GM19372 (cell line): ENCODE results near the gene TRAPPC6A.

Experiments used
- ATAC-seq: cut with Tn5 transposase; IDR thresholded peaks from one replicate; pipeline ENCODE4 v1.9.1; 2021; ENCODE audit warnings: mild to moderate bottlenecking, low read depth, moderate library complexity; ENCODE audit not compliant: unreplicated experiment

Gene TRAPPC6A, protein sequence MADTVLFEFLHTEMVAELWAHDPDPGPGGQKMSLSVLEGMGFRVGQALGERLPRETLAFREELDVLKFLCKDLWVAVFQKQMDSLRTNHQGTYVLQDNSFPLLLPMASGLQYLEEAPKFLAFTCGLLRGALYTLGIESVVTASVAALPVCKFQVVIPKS

DNA sequence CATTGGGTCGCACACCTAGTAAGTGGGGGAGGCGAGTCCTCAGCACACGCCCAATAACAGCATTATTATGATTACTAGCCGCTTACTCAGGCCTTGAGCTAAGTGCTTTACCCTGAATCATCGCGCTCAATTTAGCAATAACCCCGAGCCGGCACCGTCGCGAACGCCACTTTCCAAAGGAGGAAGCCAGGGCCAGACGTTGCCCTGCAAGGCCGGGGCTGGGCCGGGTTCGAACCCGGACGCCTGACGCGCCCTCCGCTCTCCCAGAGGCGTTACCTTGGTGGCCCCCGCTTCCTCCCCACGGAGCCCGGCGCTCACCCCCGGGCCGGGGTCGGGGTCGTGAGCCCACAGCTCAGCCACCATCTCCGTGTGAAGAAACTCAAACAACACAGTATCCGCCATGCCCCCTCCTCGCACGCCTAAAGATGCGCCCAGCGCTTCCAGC is at the start of gene TRAPPC6A:
TRAPPC6A (minus strand) TSS at position 421 of the 445 bp plus-strand sequence; CDS start at position 402, 19 bp downstream.
- no peak for ATAC-seq

DNA sequence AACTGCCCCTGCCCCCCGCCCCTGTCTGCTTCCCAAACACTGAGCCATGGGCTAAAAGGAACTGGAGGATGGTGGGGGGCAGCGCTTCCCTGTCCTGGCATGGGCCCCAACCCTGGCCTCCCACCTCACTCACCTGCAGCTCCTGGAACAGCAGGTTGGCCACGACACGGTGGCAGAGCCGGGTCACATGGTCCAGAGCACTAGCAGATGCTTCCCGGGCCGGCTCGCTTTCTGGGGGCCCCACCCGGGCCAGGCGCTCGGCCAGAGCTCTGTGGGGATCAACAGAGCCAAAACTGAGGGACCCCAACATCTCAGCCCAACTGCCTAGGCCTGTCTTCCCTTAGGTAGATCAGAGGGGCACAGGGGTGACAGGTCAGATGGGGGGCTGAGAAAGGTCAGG is 46.6 kb upstream of the TRAPPC6A start:
- ATAC-seq: no peak

DNA sequence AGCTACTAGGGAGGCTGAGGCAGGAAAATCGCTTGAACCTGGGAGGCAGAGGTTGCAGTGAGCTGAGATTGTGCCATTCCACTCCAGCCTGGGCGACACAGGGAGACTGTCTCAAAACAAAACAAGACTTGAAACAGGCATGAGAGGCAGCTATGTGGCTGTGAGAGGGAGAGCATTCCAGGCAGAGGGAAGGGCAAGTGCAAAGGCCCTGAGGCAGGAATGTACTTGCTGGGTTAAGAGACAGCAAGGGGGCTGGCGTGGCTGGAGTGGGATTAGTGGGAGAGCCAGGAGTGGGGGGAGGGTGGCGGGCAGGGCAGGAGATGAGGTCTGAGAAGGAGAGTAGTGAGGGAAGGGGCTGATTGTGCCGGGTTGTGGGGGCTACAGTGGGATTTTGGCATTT is 45.8 kb upstream of the TRAPPC6A start:
- ATAC-seq: no peak

DNA sequence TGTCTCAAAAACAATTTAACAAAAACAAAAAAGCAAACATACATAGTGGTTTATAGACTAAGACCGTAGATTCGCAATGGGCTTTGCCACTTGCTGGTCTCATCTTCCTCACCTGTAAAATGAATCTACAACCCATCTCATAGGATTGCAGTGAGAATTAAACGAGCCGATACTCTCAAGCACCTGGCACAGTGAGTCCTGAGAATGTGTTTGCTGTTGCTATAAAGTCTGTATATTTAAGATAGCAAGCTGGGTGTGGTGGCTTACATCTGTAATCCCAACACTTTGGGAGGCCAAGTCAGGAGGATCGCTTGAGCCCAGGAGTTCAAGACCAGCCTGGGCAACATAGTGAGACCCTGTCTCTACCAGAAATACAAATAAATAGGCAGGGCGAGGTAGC is 44.7 kb upstream of the TRAPPC6A start:
- no peak for ATAC-seq

DNA sequence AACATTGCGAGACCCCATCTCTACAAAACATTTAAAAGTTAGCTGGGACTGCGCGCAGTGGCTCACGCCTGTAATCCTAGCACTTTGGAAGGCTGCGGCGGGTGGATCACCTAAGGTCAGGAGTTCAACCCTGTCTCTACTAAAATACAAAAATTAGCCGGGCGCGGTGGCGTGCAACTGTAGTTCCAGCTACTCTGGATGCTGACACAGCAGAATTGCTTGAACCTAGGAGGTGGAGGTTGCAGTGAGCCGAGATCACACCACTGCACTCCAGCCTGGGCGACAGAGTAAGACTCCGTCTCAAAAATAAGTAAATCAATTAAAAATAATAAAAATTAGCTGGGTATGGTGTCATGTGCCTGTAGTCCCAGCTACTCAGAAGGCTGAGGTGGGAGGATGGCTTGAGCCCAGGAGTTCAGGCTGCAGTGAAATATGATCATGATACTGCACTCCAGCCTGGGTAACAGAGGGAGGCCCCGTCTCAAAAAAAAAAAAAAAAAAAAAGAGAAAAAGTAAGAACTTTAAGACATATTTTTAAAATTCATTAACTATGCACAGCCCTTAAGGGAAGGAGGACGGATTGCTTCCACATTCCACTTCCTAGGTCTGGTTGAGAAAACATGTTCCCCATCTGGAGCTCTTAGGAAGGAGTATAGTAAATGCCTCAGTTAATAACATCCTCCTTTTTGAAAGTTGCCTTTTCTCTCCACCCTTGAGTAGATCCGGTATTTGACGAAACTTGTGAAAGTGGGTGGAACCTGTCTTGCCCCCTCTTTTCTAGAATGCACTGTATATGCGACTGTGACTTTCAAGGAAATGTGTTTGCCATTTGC is 41.1 kb upstream of the TRAPPC6A start:
- ATAC-seq: no peak

DNA sequence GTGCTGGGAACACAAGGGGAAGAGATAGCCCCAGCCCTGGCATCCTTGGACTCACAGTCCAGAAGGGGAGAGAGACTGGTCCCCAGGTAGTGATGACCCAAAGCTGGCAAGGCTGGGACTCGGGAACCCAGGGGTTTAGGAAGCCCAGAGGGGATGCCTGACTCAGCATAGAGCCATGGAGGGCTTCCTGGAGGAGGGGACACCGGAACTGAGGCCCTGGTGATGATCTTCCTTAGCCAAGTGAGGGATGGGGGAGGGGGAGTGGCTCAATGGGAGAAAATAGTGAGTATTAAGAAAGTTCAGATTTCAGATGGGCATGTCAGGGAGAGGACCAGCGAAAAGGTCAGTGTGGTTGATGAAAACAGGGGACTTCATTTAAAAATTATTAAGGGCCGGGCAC is 40.4 kb upstream of the TRAPPC6A start:
- ATAC-seq: no peak

DNA sequence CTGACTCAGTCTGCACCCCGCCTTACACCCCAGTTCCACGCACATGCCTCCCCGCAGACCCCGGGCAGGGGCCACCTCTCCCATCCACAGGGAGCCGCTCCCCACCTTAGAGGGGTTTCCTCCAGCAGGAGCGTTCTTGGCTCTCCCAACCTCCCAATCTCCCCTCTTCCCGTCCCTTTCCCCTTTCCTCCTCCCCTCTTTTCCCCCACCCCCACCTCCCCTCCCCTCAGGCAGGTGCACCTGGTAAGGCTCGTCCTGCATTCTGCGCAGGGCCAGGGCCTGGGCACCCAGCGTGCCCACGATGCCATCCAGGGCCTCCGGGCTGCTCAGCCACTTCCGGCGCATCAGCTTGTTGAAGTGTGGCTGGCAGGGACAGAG is 39.9 kb upstream of the TRAPPC6A start:
- no peak for ATAC-seq

DNA sequence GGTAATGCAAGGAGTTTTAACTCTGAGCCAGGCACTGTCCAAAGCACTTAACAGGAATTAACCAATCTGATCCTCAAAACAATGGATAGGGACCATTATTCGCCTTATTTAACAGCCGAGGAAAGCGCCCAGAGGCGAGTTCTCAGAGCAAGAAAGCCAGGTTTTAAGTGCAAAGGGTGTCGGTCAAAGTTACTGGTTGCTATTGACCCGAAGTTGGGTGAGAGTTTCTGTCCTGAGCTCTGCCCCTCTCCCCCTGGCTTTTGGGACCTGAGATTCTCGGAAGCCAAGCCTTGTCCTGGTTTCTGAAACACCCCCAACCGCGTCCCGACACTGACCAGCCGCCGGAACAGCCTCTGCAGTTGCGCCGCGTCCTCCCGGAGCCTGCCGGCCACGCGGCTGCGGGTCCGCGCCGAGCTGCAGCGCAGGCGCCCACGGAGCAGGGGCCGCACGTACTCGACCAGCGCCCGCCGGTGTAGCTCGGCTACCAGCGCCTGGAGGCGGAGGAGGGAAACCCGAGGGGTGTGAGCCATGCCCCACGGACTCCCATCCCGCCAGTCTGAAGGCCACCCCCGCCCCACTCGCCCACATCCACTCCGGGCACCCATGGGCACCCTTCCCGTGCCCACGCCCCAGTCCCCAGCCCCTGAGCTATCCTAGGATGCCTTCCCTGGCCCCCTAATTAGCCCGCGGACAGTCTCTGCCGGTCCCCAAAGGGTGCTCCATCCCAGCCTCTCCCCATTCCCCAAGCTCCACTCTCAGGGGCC is 39.3 kb upstream of the TRAPPC6A start:
- no peak for ATAC-seq

DNA sequence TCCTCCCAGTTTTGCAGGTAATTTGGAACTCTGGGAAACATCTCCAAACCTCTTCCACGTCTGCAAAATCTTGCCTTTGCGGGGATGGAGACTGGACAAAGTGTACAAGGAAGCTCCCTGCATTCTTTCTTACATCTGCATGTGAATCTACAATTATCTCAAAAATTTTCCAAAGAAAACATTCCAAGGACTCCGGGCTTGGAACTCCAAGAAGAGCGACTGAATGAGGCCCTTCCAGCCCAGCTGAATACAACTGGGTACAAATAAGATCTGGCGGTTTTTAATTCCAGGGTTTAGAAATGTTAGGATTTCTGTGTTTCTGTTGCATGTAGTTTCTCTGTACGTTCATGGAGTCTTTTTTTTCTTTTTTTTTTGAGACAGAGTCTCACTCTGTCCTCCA is 38.6 kb upstream of the TRAPPC6A start:
- no peak for ATAC-seq

DNA sequence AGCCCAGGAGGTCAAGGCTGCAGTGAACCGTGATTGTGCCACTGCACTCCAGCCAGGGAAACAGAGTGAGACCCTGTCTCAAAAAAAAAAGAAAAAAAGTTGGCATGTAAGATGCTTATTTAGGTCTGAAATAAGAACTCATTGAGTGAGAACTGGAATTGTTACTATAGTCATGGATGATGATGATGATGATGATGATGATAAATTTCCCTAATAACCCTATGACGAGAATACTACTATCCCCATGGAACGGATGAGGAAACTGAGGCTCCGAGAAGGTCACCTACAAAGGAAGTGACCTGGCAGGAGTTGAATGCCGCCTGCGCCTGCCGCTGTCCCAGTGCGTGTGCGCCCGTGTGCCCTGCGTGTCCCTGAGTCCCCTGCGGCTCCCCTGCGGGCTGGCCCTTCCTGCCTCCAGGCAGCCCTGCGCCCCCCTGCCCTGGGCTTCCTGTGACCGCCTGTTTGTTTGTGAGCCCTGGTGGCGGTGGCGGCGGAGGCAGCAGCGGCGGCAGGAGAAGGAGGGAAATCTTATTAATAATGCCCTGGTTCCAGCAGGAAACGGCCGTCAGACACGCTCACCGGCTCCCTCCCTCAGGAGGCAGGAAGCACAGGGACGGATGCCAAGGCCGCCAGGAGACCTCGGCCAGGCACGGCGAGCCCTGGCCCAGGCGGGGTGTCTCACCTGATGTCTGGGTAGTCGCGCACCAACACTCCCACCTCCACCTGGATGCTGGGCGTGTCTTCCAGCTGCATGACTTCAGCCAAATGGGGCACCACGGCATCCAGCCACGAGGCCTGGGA is 37.6 kb upstream of the TRAPPC6A start:
- no peak for ATAC-seq

DNA sequence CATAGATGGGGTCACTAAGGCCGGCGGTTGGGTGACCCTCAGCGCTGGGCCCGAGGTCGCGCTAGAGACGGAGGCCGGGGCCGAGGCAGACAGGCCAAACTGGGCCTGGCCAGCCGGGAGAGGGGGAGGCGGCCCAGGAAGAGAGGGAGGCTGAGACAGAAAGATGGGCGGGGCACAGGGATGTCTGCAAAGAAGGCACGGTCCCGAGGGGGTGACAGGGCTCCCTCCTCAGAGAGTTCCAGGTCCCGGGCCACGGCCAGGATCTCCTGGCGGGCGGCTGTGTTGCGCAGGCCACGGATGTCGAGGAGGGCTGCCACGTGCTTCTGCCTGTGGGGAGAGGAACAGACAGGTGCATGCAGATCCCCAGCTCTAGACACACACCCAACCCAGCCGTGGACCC is 35.0 kb upstream of the TRAPPC6A start:
- ATAC-seq: no peak

DNA sequence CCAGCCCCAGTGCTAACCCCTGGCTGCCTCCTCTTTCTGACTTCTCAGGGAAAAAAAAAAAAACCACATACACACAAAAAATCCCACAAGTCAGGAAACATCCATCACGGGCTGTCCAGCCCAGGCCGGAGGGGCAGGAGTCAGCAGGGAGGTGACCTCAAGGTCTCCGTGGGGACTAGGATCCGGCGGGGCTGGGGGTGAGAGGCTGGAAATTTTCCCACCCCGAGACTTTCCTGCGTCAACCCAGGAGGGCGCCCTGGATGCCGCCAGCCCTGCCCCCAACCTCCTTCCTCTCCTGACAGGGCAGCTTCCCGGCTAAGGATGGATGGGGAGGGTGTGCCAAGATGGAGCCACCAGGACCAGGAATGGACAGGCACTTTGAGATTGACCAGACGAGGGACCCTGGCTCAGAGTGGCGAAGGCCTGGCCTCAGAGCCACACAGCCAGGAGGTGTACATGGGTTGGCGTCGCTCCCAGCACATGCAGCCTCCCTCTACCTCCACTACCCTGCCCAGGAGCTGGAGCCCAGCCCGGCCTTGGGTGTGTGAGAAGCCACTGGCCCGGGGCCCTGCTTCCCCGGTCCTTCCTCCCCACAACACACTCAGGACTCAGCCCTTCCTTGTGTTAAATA is 33.8 kb upstream of the TRAPPC6A start:
- ATAC-seq: no peak

DNA sequence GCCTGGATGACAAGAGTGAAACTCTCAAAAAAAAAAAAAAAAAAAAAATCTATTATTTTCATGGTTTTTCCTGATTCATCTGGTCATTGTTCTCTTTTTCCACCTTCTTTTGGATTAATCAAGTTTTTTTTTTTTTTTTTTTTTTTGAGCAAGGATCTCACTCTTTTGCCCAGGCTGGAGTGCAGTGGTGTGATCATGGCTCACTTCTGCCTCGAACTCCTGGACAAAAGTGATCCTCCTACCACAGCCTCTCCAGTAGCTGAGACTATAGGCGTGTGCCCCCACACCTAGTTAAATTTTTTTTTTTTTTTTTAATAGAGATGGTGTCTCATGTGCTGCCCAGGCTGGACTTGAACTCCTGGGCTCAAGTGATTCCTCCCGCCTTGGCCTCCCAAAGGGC is 28.3 kb upstream of the TRAPPC6A start:
- no peak for ATAC-seq

DNA sequence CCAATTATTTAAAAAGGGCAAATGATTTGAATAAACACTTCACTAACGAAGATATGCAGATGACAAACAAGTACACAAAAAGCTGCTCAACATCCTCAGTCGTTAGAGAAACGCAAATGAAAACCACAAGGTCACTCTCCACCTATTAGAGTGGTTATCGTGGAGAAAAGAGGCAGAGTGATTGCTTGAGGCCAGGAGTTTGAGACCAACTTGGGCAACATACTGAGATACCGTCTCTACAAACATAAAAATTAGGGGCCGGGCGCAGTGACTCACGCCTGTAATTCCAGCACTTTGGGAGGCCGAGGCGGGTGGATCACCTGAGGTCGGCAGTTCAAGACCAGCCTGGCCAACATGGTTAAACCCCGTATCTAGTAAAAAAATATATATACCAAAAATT is 27.8 kb upstream of the TRAPPC6A start:
- no peak for ATAC-seq

DNA sequence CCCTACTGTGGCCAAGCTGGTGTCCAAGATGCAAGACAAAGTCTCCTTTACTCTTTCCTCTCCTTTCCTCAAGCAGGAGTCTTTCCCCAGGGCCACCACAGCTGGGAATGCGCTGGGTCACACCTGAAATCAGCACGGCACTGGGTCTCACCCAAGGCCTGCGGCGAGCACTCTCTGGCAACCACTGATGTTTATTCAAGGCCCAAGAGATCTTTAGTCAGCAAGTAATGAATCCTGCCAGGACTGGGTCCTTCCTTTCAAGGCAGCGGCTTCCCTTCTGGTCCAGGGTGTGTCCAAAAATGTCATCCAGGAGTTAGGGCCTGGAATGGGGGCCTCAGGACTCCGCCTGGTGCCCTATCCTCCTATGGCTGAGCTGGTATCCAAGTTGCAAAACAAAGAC is 24.6 kb upstream of the TRAPPC6A start:
- no peak for ATAC-seq

DNA sequence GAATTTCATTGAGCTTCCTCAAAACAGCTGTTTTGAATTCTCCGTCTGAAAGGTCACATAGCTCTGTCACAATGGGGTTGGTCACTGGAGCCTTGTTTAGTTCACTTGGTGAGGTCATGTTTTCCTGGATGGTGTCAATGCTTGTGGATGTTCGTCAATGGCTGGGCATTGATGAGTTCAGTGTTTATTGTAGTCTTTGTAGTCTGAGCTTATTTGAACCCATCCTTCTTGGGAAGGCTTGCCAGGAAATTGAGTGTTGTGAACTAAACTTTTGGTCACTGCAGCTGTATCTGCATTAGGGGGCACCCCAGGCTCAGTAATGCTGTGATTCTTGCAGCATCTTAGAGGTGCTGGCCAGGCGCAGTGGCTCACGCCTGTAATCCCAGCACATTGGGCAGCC is 22.5 kb upstream of the TRAPPC6A start:
- ATAC-seq: no peak

DNA sequence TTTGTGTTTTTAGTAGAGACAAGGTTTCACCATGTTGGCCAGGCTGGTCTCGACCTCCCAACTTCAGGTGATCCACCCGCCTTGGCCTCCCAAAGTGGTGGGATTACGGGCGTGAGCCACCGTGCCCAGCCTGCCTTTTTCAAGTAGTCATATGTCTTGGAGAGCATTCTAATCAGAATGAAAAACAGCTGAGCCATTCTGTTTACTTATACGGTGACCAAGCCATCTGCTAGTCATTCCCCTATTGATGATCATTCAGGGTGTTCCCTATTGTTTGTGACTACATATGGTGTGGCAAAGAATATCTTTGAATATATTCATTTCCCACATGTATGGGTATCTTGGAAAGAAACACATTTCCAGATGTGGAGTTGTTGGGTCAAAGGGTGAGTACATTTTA is 17.7 kb upstream of the TRAPPC6A start:
- ATAC-seq: no peak

DNA sequence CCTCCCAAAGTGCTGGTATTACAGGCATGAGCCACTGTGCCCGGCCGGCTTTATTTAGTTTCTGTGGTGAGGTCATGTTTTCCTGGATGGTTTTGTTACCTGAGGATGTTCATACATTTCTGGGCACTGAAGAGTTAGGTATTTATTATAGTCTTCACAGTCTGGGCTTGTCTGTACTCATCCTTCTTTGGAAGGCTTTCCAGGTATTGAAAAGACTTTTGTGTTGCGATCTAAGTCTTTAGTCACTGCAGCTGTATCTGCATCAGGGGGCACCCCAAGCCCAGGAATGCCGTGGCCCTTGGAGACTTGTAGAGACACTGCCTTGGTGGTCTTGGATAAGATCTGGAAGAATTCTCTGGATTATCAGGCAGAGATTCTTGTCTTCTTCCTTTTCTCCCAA is 13.3 kb upstream of the TRAPPC6A start:
- ATAC-seq: no peak

DNA sequence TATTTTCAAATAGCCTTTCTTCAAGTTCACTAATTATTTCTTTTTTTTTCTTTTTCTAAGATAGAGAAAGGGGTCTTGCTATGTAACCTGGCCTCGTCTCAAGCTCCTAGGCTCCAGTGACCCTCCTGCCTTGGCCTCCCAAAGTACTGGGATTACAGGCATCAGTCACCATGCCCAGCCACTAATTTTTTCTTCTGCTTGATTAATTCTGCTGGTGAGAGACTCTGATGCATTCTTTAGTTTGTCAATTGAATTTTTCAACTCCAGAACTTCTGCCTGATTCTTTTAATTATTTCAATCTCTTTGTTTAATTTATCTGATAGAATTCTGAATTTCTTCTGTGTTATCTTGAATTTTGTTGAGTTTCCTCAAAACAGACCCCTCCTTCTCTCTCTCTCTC is 11.9 kb upstream of the TRAPPC6A start:
- no peak for ATAC-seq

DNA sequence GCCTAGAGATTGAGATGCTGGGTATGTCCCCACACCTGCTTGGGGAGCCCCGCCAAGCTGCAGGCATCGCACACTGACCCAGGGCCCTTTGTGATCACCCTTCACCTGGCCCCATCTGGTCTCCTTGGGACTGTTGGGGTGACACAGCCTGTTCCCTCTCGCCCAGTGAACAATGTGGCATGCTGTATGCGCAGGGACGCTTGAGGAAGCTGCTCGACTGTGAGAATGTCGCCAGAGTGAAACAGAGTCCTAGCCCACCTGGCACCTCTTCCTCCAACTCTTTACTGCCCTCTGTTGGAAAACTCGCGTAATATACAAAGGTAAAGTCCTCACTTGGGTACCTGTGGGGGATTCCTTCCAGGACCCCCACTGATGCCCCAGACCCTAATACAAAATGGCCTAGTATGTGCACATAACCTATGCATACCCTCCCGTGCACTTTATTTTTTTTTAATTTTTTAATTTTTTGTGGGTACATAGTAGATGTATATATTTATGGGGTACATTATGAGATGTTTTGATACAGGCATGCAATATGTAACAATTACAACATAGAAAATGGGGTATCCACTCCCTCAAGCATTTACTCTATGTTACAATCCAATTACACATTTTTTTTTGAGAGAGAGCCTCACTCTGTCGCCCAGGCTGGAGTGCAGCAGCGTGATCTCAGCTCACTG is 9.5 kb upstream of the TRAPPC6A start:
- no peak for ATAC-seq
